SU-DHL-6 (cell line): ENCODE results near the gene TIMP1.

ENCODE experiments used
- H2AFZ ChIP-seq: fragments of 200-600 bp; sonication (generic); 2 replicates; pipeline ENCODE4 v1.6.1; 2014; ENCODE audit warnings: low read depth, mild to moderate bottlenecking, moderate library complexity, mixed read lengths, antibody characterized with exemption, low read length; ENCODE audit not compliant: severe bottlenecking
- H3F3A ChIP-seq: fragments of 200-600 bp; shearing (Covaris generic); 2 replicates; pipeline ENCODE4 v1.6.0; 2016; ENCODE audit warnings: antibody characterized with exemption, mild to moderate bottlenecking; ENCODE audit not compliant: insufficient read depth
- H3K27ac ChIP-seq: fragments of 200-600 bp; sonication (generic); 2 replicates; pipeline ENCODE4 v1.5.1; 2016; ENCODE audit warnings: low read depth, mild to moderate bottlenecking, low read length, moderate library complexity, mixed read lengths
- H3K27me3 ChIP-seq: fragments of 200-600 bp; sonication (generic), shearing (Covaris generic); 2 replicates; pipeline ENCODE4 v1.6.0; 2014; ENCODE audit warnings: mild to moderate bottlenecking, low read length
- H3K36me3 ChIP-seq: fragments of 200-600 bp; sonication (generic); 2 replicates; pipeline ENCODE4 v1.6.1; 2014; ENCODE audit warnings: mild to moderate bottlenecking, low read length, mixed read lengths
- H3K4me2 ChIP-seq: fragments of 300-600, 200-600 bp; shearing (Covaris generic), sonication (generic); 2 replicates; pipeline ENCODE4 v1.6.0; 2014; ENCODE audit warnings: low read length, low read depth, mild to moderate bottlenecking; ENCODE audit not compliant: poor library complexity, severe bottlenecking
- H3K4me3 ChIP-seq: fragments of 200-600 bp; sonication (generic); 2 replicates; pipeline ENCODE4 v1.5.1; 2014; ENCODE audit warnings: antibody characterized with exemption, low read length, mild to moderate bottlenecking, mixed read lengths; ENCODE audit not compliant: insufficient read depth, poor library complexity, severe bottlenecking
- H3K79me2 ChIP-seq: fragments of 200-600 bp; sonication (generic); 2 replicates; pipeline ENCODE4 v1.6.1; 2014; ENCODE audit warnings: mild to moderate bottlenecking, low read length, moderate library complexity; ENCODE audit not compliant: insufficient read depth
- H3K9ac ChIP-seq: fragments of 200-600 bp; sonication (generic); 2 replicates; pipeline ENCODE4 v1.7.0; 2014; ENCODE audit warnings: mild to moderate bottlenecking, low read length
- H3K9me2 ChIP-seq: fragments of 200-600 bp; sonication (generic); replicated peaks from 2 replicates; pipeline ENCODE4 v1.6.1; 2014; ENCODE audit warnings: low read length; ENCODE audit not compliant: insufficient read depth
- H3K9me3 ChIP-seq: fragments of 200-600 bp; sonication (generic); 2 replicates; pipeline ENCODE4 v1.6.1; 2014; ENCODE audit warnings: low read length, mixed read lengths; ENCODE audit not compliant: insufficient read depth
- H4K20me1 ChIP-seq: fragments of 200-600 bp; sonication (generic); 2 replicates; pipeline ENCODE4 v1.6.1; 2014; ENCODE audit warnings: low read depth, mild to moderate bottlenecking, antibody characterized with exemption, low read length, moderate library complexity, mixed read lengths
- CTCF ChIP-seq: fragments of 200-600 bp; sonication (generic); IDR thresholded peaks from one replicate; pipeline ENCODE4 v1.5.1; 2017; ENCODE audit warnings: antibody characterized with exemption, mild to moderate bottlenecking, low read length, moderate library complexity; ENCODE audit not compliant: insufficient read depth, poor library complexity, severe bottlenecking
- EZH2phosphoT487 ChIP-seq: fragments of 200-600 bp; sonication (generic), shearing (Covaris generic); conservative IDR thresholded peaks from 2 replicates; pipeline ENCODE4 v1.6.1; 2018; ENCODE audit warnings: mild to moderate bottlenecking, antibody characterized with exemption, low read length, moderate library complexity, mixed read lengths

The TIMP1 gene

DNA sequence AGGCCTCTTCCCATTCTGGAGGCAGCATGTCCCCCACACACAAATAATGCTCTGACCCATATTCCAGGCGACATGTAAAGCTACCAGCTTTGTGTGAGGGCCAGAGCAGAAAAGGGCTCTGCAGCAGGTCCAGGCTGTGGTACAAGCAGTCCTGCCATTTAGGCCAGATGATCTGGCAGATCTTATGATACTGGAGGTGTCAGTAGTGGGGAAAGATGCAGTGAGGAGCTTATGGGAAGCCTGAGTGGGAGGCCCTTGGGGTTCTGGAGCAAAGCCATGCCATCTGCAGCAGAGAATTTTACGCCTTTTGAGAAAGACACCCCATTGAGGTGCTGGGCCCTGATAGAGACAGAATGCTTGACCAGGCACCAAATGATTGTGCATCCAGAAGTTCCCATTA, 29.7 kb downstream of the TIMP1 start:
- Histone ChIP-seq H3K9me2 (no peaks in the 10 kb centered on the region), H3K4me2 (no peak overlapping the region), H3K4me3 (no peak overlapping the region), H3F3A (no peaks in the 10 kb centered on the region), H4K20me1 (no peaks in the 10 kb centered on the region), H3K36me3 (no peaks in the 10 kb centered on the region), H3K9ac (no peak overlapping the region), H2AFZ (no peak overlapping the region), H3K27ac (no peak overlapping the region), H3K9me3 (no peaks in the 10 kb centered on the region), H3K27me3 (no peaks in the 10 kb centered on the region), H3K79me2 (no peaks in the 10 kb centered on the region)
- TF ChIP-seq EZH2phosphoT487, result no peak
- no peak for TF ChIP-seq CTCF

DNA sequence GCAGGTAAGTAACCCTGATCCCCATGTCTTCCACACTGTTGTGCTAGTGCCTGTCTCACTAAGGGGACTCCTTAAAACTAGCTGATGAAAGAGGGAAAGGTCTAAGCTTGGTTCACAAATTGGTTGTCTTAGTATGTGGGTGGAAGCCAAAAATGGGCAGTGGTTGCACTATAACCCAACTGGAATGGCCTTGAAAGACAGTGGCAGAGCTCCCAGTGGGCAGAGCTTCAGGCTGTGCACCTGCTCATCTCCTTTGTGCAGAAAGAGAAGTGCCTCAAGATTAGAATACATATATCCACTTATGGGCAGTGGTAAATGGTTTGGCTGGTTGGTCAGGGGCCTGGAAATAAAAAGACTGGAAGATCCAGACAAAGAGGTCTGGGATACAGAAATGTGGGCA, 30.2 kb downstream of the TIMP1 start:
- Histone ChIP-seq H3K4me3 (no peak overlapping the region), H3K4me2 (no peak overlapping the region), H3K27me3 (no peaks in the 10 kb centered on the region), H4K20me1 (no peaks in the 10 kb centered on the region), H3K9me2 (no peaks in the 10 kb centered on the region), H3F3A (no peaks in the 10 kb centered on the region), H3K9me3 (no peaks in the 10 kb centered on the region), H3K79me2 (no peaks in the 10 kb centered on the region), H2AFZ (no peak overlapping the region), H3K9ac (no peak overlapping the region), H3K36me3 (no peaks in the 10 kb centered on the region), H3K27ac (no peak overlapping the region)
- TF ChIP-seq EZH2phosphoT487 (no peak), CTCF (no peak)

DNA sequence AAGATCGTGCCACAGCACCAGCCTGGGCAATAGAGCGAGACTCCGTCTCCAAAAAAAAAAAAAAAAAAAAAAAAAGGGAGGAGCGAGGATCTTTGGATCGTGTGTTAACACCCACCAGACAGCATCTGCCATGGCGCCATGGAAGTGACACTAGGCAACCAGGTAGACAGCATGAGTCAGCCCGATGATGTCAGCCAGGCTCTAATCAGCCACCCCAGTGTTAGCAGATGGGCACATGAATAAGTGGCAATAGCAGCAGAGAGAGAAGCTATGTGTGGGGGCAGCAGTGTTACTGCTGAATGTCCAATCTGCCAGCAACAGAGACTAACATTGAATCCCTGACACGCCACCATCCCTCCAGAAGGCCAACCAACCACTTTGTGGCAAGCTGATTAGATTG, 30.8 kb downstream of the TIMP1 start:
- H3K79me2 ChIP-seq, result no peaks in the 10 kb centered on the region
- TF ChIP-seq CTCF (no peak), EZH2phosphoT487 (no peak)
- no peaks in the 10 kb centered on the region for H3F3A ChIP-seq
- H3K9ac ChIP-seq, result no peak overlapping the region
- no peak overlapping the region for H3K4me3 ChIP-seq
- H3K9me3 ChIP-seq, result no peaks in the 10 kb centered on the region
- H3K9me2 ChIP-seq, result no peaks in the 10 kb centered on the region
- no peak overlapping the region for H3K27ac ChIP-seq
- no peak overlapping the region for H3K4me2 ChIP-seq
- no peaks in the 10 kb centered on the region for H3K27me3 ChIP-seq
- no peak overlapping the region for H2AFZ ChIP-seq
- no peaks in the 10 kb centered on the region for H4K20me1 ChIP-seq
- no peaks in the 10 kb centered on the region for H3K36me3 ChIP-seq

DNA sequence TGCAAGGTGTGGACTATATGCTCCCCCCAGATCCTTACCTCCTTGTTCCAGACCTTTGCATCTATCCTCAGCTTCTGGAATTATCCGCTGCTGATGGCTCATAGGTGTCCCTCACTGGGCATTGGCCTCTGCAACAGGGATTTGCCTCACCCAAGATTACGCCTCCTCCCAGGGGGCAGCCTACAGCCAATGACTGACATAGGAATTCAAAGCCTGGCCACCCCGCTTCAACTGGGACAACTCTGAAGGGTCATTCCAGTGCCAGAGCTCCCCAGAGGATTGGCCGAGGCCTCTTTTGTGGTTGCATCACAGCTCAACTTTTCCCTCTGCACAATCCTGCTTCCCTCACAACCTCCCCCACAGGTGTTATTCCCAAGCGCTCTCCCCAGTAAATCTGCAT, 32.4 kb downstream of the TIMP1 start:
- Histone ChIP-seq H3K9ac (no peak overlapping the region), H3K27ac (no peak overlapping the region), H3K4me2 (no peak overlapping the region), H4K20me1 (no peaks in the 10 kb centered on the region), H3K9me3 (no peaks in the 10 kb centered on the region), H2AFZ (no peak overlapping the region), H3K79me2 (no peaks in the 10 kb centered on the region), H3K36me3 (no peaks in the 10 kb centered on the region), H3F3A (no peaks in the 10 kb centered on the region), H3K27me3 (no peaks in the 10 kb centered on the region), H3K9me2 (no peaks in the 10 kb centered on the region), H3K4me3 (no peak overlapping the region)
- no peak for TF ChIP-seq CTCF
- no peak for TF ChIP-seq EZH2phosphoT487
